Measurements from ENCODE around the gene TEK.

DNA sequence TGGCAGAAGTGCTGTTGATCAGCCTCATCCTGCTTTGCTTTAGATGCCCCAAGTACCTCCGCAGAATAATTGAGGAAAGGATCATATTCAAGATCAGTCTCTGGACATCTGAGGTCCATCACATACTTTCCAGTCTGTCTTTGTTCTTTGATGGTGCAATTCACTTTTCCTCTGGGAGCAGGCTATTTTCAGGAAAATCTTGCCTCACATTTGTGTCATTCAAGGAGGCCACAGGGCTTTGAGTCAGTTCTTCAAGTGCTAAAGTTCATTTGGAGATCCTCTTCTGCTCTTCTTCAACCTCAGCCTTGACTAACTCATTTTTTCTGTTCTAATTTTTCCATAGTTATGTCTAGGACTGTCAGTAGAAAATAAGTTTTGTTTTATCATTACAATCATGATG lies 169.3 kb downstream of the TEK start:
- TF ChIP-seq TAF1 (IDR thresholded peaks at IDR 0.05; ENCODE audit: low read depth) (no peak), RAD21 (IDR thresholded peaks at IDR 0.05; ENCODE audit: low read depth) (no peak), EP300 (IDR thresholded peaks at IDR 0.05; ENCODE audit: borderline replicate concordance) (no peak), CEBPB (IDR thresholded peaks at IDR 0.05) (no peak), TCF12 (IDR thresholded peaks at IDR 0.05; ENCODE audit: low read depth) (no peak), NFIC (IDR thresholded peaks at IDR 0.05) (no peak)
- TF ChIP-seq, protein P1, sequence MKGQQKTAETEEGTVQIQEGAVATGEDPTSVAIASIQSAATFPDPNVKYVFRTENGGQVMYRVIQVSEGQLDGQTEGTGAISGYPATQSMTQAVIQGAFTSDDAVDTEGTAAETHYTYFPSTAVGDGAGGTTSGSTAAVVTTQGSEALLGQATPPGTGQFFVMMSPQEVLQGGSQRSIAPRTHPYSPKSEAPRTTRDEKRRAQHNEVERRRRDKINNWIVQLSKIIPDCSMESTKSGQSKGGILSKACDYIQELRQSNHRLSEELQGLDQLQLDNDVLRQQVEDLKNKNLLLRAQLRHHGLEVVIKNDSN (IDR thresholded peaks at IDR 0.05), result no peak
- TF ChIP-seq, protein P2, sequence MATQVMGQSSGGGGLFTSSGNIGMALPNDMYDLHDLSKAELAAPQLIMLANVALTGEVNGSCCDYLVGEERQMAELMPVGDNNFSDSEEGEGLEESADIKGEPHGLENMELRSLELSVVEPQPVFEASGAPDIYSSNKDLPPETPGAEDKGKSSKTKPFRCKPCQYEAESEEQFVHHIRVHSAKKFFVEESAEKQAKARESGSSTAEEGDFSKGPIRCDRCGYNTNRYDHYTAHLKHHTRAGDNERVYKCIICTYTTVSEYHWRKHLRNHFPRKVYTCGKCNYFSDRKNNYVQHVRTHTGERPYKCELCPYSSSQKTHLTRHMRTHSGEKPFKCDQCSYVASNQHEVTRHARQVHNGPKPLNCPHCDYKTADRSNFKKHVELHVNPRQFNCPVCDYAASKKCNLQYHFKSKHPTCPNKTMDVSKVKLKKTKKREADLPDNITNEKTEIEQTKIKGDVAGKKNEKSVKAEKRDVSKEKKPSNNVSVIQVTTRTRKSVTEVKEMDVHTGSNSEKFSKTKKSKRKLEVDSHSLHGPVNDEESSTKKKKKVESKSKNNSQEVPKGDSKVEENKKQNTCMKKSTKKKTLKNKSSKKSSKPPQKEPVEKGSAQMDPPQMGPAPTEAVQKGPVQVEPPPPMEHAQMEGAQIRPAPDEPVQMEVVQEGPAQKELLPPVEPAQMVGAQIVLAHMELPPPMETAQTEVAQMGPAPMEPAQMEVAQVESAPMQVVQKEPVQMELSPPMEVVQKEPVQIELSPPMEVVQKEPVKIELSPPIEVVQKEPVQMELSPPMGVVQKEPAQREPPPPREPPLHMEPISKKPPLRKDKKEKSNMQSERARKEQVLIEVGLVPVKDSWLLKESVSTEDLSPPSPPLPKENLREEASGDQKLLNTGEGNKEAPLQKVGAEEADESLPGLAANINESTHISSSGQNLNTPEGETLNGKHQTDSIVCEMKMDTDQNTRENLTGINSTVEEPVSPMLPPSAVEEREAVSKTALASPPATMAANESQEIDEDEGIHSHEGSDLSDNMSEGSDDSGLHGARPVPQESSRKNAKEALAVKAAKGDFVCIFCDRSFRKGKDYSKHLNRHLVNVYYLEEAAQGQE (IDR thresholded peaks at IDR 0.05; ENCODE audit: low read depth), result no peak
- TF ChIP-seq, protein P3, sequence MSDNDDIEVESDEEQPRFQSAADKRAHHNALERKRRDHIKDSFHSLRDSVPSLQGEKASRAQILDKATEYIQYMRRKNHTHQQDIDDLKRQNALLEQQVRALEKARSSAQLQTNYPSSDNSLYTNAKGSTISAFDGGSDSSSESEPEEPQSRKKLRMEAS (IDR thresholded peaks at IDR 0.05), result no peak

Measured in Ishikawa (cell line).